NCI-H2196 treated with DMSO at 0.1 percent for 48 hours (cell line): ENCODE results near the gene COL19A1.

ENCODE experiments used
- DNase-seq: peaks from one replicate; lab custom pipeline; 2025; ENCODE audit not compliant: unreplicated experiment; lab: John Stamatoyannopoulos, UW

COL19A1 gene

DNA sequence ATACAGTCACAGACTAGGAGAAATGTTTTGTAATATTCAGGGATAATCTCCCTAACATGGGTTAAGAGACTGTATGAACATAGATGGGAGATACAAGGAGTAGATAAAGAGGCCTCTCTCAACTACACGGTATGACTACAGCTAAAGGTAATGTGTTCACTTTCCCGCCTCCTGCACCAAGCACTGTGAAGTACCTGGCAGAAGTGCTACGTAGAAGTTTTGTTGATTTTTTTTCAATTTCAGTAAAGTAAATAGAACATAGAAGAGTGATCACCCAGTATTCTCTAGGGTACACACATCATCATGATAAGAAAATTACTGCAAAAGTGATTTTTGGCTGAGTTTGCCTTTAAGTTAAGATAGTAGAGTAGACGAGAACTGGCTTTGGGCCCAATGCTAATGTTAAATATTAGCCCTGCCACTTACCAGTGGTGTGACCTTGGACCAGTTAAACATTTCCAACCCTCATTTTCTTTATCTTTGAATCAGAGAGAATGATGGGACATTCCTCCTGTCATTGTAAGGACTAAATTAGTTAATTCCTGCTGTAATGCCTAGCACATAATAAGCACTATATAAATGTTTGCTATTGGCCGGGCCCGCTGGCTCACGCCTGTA is 253.0 kb downstream of the COL19A1 start:
- no peak for DNase-seq

DNA sequence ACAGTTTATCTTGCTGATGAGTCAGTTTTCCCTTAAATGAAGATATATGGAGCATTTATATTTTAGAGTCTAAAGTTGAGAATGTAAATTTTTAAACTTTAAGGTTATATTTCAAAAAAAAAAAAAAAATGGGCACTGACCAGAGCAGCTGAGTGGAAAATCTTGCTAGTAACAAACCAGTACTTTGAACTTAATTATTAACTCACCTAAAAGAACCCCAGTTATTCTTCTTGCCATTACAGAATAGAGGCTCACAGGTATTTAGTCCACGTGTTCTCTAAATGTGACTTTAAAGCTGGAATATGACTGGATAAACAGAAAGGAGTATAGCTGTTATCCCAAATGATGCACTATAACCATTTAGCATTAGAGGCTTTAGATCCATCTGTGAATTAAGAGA is 258.1 kb downstream of the COL19A1 start:
- DNase-seq = no peak

DNA sequence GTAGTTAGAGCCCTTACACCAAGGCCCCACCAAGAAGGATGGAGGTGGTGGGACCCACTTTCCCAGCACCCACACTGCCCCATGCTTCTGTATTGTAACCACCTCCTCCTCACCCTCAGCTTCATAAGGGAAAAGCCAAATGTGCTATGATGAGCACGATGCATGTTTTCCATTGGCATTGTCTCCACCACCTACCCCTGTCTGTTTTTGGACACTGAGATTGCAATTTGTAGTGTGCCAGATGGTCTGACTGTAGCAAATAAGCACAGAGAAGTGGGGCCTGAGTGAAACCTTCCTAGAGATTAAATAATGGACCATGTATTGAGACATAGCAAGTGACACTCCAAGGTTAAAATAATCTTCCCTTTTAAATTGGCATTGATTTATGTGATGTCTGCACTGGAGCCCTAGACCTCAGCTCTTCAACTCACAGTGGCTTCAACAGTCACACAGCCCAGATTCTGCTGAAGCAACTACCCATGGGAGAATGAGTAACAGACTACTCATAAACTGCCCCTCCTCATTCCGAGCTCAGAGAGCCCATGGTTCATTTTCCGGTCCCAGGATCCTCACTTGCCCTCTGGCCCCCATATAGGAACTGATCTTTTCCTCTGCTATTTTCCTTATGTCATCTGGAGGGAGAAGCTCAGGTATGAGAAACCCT is 258.7 kb downstream of the COL19A1 start:
- DNase-seq = no peak

DNA sequence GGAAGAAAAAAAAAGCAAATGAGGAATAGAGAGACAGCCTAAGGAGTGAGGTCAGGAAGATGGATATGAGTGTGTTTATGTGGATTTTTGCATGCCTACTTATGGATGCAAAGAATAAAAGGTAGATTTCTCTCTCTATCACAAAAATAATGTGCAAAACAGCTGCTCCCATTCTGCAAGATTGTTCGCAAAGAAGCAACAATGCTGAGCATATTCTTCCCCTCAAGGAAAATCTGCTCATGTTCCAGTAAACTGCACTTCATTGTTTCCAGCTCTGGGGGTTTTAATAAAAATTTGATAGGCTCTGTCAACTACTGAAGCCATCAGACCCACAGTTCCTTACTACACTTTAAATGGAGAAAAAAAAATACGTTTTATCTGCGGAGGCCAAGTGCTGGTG is 259.2 kb downstream of the COL19A1 start:
- no peak for DNase-seq

DNA sequence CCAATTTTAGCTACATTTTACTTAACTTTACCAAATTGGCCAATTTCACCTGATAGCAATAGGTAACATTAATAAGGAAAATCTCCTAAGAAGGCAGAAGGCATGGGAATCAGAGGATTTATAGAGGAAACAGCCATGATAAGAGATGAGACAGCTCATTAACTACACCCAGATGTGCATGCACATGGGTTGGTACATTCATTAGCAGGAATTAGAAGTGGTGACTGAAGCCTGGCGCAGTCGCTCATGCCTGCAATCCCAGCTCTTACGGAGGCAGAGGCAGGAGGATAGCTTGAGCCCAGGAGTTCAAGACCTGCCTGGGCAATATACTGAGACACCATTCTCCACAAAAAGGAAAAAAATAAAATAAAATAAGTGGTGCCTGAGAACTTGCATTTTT is 263.0 kb downstream of the COL19A1 start:
- no peak for DNase-seq

DNA sequence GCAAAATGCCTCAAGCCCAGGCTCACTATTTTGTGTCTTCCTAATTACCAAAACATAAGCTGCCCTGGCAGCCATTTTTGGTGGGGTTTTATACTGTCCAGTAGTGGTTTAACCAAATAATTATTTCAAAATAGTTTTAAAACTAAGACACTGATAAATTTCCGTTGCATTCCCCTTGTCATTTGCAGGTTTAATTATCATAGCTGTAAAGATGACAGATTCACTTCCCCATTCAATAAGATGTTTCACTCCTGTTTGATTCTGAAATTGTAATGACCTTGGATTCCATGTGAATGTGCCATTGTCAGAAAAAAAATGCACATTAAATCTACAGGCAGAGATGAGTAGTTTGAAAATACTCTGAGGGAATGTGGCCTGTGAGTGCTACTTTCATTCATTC is 264.5 kb downstream of the COL19A1 start:
- no peak for DNase-seq

DNA sequence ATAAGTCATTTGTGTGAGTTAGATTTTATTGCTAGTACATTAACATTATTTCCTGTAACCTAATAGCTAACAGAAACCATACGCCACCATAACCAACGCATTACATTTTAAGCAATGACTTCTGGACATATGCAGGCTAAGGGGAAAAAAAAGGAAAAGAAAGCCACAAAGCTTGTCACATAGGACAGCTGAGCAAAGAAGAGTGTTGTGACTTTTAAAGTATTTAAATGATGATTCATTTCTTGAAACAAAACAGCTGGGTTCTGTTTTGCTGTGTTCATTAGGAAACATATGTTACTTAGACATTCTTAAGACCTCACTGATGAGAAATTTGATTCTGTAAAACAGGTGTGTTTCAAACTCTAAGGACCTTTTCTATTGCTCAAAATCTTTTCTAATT is 265.2 kb downstream of the COL19A1 start:
- DNase-seq = no peak

DNA sequence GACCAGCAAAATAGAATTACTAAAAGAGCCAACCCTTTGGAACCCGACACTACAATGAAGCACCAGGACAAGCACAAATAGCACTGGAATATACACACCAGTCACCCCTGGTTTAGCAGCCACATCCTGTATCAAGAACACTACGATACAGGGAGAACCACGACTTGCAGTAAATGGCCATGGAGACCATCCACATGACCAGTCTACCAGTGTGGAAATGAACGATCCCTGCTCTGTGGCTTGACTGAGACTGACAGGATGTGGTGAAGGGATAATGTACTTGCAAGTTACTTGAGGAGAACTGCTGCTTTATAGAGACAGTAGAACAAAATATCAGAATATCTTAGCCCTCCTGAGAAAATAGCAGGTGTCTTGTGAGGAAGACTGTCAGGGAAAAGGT is 266.9 kb downstream of the COL19A1 start:
- no peak for DNase-seq

DNA sequence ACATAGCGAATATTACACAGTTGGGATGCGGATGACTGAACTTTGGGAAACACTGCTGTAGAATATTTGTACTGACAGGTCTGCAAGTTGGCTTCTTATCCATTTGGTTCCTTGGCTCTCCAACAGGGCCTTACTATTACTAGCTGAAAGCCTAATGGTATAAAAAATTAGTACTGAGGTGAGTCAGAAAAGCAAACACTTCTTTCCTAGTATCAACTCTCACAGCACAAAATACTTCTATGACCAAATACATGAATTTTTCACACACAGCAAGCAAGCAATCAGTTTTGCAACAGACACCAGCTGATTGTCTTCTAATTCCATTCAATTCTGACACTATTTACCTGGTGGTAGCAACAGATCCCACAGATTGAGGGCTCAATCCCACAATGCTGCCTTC is 268.2 kb downstream of the COL19A1 start:
- no peak for DNase-seq

DNA sequence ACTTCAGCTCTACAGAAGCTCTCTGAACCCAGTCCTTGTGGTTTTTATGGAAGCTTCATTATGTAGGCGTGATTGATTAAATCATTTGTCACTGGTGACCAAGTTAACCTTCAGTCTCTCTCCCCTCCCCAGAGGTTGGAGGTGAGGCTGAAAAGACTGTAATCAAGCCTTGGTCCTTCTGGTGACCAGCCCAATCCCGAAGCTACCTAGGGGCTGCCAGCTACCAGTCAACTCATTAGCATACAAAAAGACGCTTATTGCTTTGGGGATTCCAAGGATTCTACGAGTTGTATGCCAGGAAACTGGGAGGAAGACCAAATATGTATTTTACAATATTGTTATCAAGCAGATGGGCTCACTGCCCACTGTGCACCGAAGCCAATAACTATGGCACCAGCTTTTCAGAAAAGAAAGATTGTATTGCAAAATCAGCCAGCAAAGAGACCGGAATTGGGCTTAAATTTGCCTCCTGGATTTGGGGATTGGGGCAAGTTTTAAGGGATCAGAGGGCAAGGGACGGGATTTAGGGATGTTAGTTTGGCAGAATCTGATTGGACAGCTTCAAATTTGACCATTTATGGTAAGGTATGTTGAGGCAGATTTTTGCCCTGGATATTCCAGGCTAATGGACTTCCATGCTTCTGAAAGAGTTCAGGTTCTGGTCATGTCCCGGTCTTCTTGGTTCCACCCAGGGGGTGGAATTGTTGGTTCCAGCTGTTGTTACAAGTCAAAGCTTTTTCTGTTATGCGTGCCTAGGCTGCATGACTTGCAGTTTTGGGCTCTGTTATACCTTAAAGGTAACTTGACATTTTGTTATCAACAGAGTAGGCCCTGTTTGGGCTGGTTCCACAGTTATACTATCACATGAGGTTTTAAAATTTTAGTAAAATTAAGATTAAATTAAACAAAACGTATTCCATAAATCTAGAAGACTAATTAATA is 269.1 kb downstream of the COL19A1 start:
- no peak for DNase-seq

DNA sequence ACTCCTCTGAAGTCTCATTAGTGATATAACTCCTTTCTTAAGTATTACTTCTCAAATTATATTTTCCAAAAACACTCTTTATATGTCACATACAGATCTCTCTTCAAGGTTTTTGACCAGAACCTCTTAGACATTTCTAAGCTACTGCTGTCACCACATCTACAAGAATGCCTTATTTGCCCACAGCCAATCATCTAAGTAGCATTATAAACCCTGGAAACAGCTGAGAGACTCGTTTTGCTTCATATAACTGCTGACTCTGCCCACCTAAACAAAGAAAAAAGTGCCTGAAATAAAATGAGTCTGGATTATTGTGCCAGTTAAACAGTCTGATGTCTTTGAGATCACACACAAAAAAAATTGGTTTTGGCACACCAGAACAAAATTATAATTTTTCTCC is 270.6 kb downstream of the COL19A1 start:
- DNase-seq = no peak

DNA sequence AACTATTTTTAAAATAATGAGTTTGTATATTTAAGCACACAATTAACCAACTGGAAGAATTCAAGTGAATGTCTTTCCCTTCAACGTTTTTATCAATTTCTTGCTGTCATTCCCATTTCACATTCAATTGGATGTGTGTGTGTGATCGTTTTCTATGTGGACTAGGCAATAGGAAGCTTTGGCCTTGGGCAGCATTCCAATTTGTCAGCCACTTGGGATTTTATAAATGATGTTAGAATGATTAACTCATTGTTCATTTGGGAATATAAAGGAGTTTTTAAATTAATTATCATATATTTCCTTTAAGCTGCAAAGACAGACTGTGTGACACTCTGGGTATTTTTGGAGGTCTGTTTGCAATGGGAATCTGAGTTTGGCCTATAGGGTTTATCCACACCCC is 274.1 kb downstream of the COL19A1 start:
- no peak for DNase-seq

DNA sequence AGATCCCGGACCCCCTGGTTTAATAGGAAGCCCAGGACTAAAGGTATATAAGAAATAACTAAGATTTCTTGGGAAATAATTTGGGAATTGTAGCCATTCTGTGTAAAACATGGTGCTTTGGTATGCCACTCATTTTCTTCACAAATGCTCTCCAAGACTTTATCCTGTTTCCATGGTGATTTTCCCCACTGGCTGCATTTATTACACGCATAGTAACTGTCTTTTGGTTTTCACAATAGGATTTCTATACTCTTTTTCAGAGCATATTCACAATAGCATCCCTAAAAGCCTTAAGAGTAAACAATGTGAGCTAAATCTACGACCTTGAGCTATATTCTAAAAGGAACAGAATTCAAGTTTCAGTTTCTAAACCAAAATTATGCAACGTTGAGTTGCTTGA is 275.7 kb downstream of the COL19A1 start:
- DNase-seq = no peak

DNA sequence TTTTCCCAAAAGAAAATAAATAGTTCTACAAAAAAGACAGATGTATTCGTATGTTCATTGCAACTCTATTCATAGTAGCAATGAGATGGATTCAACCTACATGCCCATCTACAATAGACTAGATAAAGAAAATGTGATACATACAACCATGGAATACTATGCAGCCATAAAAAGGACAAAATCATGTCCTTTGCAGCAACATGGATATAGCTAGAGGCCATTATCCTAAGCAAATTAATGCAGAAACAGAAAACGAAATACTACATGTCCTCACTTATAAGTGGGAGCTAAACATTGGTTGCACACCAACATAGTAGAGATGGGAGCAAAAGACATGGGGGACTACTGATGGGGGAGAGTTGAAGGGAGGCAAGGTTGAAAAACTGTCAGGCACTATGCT is 278.8 kb downstream of the COL19A1 start:
- DNase-seq = no peak

DNA sequence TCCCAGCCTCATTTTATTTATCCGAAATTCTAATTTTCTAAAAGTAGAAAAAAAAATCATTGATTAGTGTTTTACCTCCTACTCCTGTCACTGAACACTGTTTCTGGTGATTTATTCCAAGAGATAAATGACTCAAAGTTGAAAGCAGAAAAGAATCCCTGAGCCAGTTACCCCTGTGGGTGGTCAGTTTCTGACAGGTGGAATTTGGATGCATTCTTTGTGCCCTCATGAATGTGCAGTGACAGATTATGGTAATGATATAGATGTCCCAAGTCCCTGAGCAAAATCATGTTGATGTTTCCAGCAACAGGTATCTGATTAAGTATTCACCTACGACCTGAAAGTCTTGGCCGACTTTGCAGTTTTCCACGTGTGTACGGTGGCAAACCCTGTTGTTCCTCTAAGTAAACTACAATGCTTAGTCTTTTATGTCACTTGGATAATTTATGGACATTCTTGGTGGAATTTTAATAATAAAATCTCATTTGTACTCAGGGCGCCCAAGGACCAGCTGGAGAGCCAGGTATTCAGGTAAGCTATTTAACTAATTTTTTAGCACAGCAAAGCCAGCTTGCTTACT is 282.9 kb downstream of the COL19A1 start:
- DNase-seq = no peak

DNA sequence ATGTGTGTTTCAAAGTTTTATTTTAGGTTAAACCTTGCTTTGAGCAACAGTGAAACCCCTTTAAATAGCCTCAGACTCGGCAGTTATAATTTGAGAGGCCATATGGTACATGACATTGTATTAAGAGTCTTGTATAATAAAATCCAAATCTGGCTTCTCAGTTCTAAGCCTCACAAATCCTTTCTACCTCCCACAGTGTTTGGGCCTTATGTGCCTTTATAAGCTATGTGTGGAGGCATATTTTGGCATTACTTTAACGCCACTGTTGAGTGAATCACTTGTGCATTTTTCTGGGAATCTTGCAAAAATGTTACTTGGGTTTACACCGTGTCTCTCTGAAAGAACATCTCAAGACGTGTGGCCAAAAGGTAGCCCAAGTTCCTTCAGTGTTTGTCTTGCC is 284.2 kb downstream of the COL19A1 start:
- no peak for DNase-seq

DNA sequence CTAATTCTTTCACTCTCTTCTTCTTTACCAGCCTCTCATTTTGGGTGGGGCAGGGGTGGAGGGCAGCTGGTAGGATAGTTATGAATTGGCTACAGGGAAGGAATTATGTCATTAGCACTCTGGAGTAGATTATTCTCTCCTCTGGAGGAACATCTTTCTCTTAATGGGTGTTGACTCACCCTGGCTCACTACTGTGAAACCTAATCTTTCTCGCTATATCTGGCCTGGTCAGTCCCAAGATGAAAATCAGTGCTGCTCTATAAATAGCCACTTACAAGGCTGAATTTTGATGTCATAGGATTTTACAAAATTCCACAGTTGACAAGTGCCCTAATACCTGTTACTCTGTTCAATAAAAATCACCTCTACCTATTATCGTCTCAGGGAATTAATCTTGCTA is 285.3 kb downstream of the COL19A1 start:
- DNase-seq = no peak

DNA sequence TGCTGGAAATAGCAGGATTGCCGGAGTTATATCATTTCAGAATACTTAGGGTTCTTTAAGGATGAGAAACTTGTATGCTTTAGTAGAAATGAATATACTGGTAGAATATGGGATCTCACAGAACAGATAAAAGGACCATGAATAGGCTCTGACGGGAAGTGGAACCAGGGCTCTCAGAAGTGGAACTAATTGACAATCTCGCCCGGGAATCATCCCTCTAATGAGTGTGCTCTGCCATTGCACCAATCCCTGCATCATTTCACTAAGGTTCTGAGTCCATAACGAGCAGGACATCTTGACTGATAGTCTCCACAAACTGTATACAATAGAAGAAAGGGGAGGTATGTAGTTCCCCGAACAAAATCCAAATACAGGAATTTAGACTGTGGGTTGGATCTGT is 286.4 kb downstream of the COL19A1 start:
- DNase-seq = no peak

DNA sequence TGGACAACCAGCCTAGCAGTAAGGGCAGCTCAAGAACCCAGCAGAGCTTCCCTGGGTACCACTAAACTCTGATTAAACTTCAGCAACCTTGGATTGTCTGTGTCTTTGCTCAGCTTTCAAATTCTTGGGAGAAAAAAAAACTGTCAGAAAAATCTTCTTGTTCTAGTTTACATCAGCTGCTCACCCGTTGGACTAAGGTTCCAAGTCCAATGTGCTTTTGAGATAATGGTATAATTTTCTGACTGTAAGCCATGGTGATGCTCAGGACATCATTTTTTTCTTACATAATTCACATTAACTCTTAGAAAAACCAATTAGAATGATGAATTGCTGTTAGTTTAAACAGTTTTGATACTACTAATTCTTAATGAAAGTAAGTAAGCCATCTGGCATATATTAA is 290.7 kb downstream of the COL19A1 start:
- no peak for DNase-seq

DNA sequence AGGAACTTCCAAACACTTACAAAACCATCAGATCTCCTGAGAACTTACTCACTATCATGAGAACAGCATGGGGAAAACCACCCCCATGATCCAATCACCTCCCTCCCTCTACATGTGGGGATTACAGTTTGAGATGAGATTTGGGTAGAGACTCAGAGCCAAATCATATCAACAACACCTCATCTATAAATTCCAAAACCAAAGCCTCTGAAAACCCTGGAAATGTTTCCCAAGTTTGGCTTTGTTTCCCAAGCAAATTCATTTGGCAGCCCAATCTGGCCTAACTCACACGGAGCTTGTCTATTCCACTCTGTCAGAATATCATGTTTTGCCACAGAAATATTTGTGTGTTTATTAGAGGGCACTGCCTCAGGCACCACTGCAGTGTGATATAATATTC is 293.9 kb downstream of the COL19A1 start:
- no peak for DNase-seq

DNA sequence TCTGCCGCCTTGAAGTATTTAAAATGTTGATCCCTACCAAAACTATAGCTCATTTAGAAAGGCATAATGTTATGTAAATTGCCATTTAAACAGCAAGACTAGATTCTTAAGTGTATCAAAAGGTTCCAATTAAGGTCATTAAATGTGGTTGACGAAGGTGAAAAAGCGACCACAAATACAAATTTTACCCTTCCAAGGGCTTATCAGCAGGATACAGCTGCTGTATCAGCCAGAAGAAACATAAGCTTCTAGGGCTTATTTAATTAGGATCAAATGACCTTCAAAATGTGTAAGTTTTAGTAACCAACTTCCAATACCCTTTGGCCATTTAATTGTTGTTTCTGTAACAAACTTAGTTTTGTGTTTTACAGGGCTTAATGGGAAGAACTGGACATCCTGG is 296.6 kb downstream of the COL19A1 start:
- no peak for DNase-seq

DNA sequence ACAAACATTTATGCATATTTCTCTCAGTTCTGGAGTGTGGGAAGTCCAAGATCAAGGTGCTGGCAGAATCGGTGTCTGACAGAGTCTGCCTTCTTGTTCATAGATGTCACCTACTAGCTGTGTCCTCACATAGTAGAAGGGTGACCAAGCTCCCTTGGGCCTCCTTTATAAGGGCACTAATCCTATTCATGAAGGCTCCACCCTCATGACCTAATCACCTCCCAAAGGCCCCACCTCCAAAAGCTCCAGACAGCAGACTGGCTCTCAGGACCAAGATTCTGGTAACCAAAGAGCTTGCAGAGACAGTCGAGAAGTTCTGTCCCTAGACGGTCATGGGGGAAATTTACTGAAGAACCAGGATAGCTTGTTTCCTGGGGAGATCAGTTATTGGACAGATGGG is 297.4 kb downstream of the COL19A1 start:
- no peak for DNase-seq
